C4-2B (cell line): ENCODE results near the gene NECTIN1.

Source experiments
- ZFX ChIP-seq: fragments of 450-650 bp; IDR thresholded peaks from 2 replicates; pipeline ENCODE4 v1.6.1; 2017
- TF ChIP-seq, protein P1 (sequence below): fragments of 450-650 bp; conservative IDR thresholded peaks from 2 replicates; pipeline ENCODE4 v1.5.1; 2017; ENCODE audit warnings: mild to moderate bottlenecking

DNA sequence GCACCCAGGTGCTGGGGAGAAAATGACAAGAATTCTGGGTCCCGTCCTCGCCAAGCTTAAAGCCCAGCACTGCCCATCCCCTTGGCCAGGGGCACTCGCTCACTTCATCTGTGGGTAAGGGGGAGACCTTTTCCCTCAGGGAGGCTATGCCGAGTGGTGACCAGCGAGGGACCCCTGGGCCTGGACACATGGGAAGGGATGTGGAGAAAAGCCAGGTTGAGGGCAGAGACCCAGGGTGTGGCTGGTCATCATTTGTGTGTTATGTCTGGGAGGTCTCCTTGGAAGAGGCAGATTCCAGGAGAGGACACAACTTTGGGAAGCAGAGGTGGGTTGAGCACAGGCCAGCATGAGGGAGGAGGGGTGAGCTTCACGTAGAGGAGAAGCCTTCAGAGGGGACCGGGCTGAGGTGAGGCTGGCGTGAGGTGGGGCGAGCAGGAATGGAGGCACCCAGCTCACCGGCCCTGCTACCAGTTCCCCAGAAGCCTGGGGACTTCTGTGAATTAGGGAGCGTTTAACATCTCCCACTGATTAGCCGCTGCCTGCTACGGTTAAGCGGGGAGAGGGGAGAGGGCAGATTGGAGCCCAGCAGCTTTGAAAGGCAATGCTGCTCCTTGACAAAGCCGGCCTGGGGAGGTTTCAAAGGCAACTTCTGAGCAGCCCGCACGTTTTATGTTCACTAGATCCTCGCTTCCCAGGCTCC lies 25.8 kb upstream of the NECTIN1 start:
- TF ChIP-seq, protein P1, sequence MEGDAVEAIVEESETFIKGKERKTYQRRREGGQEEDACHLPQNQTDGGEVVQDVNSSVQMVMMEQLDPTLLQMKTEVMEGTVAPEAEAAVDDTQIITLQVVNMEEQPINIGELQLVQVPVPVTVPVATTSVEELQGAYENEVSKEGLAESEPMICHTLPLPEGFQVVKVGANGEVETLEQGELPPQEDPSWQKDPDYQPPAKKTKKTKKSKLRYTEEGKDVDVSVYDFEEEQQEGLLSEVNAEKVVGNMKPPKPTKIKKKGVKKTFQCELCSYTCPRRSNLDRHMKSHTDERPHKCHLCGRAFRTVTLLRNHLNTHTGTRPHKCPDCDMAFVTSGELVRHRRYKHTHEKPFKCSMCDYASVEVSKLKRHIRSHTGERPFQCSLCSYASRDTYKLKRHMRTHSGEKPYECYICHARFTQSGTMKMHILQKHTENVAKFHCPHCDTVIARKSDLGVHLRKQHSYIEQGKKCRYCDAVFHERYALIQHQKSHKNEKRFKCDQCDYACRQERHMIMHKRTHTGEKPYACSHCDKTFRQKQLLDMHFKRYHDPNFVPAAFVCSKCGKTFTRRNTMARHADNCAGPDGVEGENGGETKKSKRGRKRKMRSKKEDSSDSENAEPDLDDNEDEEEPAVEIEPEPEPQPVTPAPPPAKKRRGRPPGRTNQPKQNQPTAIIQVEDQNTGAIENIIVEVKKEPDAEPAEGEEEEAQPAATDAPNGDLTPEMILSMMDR, result no peak
- TF ChIP-seq ZFX, result no peak
